ENCODE results near the gene VPS26A.

DNA sequence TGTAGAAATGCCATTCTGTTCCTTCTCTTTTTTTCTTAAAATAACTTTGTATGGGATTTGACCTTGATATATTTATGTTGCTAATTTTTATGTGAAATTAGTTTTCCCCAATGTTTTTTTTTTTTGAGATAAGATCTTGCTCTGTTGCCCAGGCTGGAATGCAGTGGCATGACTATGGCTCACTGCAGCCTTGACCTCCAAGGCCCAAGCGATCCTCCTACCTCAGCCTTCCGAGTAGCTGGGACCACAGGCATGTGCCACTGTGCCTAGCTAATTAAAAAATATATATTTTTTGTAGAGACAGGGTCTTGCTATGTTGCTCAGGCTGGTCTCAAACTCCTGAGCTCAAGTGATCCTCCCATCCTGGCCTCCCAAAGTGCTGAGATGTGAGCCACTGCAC is 16.0 kb downstream of the VPS26A start:
- TF ChIP-seq TAF1 (IDR thresholded peaks at IDR 0.05; ENCODE audit: borderline replicate concordance, insufficient read depth, low read length) (no peak), POLR2AphosphoS5 (IDR thresholded peaks at IDR 0.05; ENCODE audit: low read depth, low read length) (no peak)
- TF ChIP-seq, protein P1, sequence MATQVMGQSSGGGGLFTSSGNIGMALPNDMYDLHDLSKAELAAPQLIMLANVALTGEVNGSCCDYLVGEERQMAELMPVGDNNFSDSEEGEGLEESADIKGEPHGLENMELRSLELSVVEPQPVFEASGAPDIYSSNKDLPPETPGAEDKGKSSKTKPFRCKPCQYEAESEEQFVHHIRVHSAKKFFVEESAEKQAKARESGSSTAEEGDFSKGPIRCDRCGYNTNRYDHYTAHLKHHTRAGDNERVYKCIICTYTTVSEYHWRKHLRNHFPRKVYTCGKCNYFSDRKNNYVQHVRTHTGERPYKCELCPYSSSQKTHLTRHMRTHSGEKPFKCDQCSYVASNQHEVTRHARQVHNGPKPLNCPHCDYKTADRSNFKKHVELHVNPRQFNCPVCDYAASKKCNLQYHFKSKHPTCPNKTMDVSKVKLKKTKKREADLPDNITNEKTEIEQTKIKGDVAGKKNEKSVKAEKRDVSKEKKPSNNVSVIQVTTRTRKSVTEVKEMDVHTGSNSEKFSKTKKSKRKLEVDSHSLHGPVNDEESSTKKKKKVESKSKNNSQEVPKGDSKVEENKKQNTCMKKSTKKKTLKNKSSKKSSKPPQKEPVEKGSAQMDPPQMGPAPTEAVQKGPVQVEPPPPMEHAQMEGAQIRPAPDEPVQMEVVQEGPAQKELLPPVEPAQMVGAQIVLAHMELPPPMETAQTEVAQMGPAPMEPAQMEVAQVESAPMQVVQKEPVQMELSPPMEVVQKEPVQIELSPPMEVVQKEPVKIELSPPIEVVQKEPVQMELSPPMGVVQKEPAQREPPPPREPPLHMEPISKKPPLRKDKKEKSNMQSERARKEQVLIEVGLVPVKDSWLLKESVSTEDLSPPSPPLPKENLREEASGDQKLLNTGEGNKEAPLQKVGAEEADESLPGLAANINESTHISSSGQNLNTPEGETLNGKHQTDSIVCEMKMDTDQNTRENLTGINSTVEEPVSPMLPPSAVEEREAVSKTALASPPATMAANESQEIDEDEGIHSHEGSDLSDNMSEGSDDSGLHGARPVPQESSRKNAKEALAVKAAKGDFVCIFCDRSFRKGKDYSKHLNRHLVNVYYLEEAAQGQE (IDR thresholded peaks at IDR 0.05; ENCODE audit: insufficient read depth in 1 of 2, low read depth in 2 of 2, low read length in 2 of 2): no peak

All from PFSK-1 (cell line).